B cell (primary cell): ENCODE measurements around the gene GGN. TPM values are rescaled to one million over a fixed set of nuclear protein-coding genes. Genes with fewer than 3 reads are reported as not detected.
"Not testable (repeated sequence)": the region's sequence is repeated elsewhere in the genome, so short reads cannot be mapped to it uniquely, and the experiment has no call there.

Source experiments
- ATAC-seq: fragments of 200-7000 bp; cut with Tn5 transposase; one replicate; pipeline ENCODE4 v1.10.0; 2021; ENCODE audit warnings: low read depth, mild to moderate bottlenecking, moderate number of reproducible peaks, moderate library complexity
- CTCF ChIA-PET: fragments of 350-600 bp; sonication (Branson Sonifier 250); formaldehyde crosslinking; loops from one replicate; lab custom pipeline; 2021; ENCODE audit warnings: antibody characterized with exemption, inconsistent platforms; lab: Charles Lee
- POLR2A ChIA-PET: fragments of 350-600 bp; sonication (Branson Sonifier 250); formaldehyde crosslinking; loops from one replicate; lab custom pipeline; 2021; ENCODE audit warnings: antibody characterized with exemption; lab: Charles Lee
- DNase-seq: peaks from one replicate; pipeline ENCODE4 v3.0.0; 2013
- H2AFZ ChIP-seq: 2 replicates; pipeline ENCODE4 v1.6.1; 2012; ENCODE audit warnings: mild to moderate bottlenecking, low read depth, low read length; ENCODE audit not compliant: insufficient read depth, poor library complexity, severe bottlenecking
- H3K27ac ChIP-seq, 2 donors: 1 replicate in 1 of 2; 2 replicates in 1 of 2; pipeline ENCODE4 v1.5.1; 2012 to 2013; ENCODE audit warnings: low read length in 2 of 2, mild to moderate bottlenecking in 2 of 2, moderate library complexity in 1 of 2
- H3K27me3 ChIP-seq, 4 experiments: fragments of 200-600 bp in 1 of 4; sonication (generic) in 1 of 4; replicated peaks in 1 of 4; 1 replicate in 2 of 4; 2 replicates in 2 of 4; pipeline versions ENCODE4 v1.6.1 to v1.7.0; 2013 to 2016; ENCODE audit warnings: low read length in 3 of 4, mild to moderate bottlenecking in 2 of 4, mixed read lengths in 1 of 4, moderate library complexity in 1 of 4; ENCODE audit not compliant: insufficient read depth in 4 of 4, control insufficient read depth in 3 of 4; ENCODE audit errors: control extremely low read depth in 1 of 4
- H3K36me3 ChIP-seq, 2 experiments: replicated peaks in 1 of 2; 1 replicate in 1 of 2; 2 replicates in 1 of 2; pipeline versions ENCODE4 v1.6.1 to v1.7.1; 2013; ENCODE audit warnings: low read length in 1 of 2; ENCODE audit not compliant: insufficient read depth in 2 of 2, control insufficient read depth in 1 of 2; ENCODE audit errors: control extremely low read depth in 1 of 2, extremely low read depth in 1 of 2
- H3K4me1 ChIP-seq, 2 donors: fragments of 200-600 bp in 1 of 2; sonication (generic) in 1 of 2; 1 replicate in 1 of 2; 2 replicates in 1 of 2; pipeline versions ENCODE4 v1.5.1 to v1.6.1; 2013 to 2017; ENCODE audit warnings: low read length in 2 of 2; ENCODE audit not compliant: control insufficient read depth in 2 of 2, insufficient read depth in 2 of 2
- H3K4me2 ChIP-seq: replicated peaks from 2 replicates; pipeline ENCODE3; 2012; ENCODE audit warnings: mild to moderate bottlenecking, low read depth, low read length; ENCODE audit not compliant: poor library complexity, severe bottlenecking
- H3K4me3 ChIP-seq, 5 experiments: fragments of 200-600 bp in 1 of 5; sonication (generic) in 1 of 5; 1 replicate in 3 of 5; 2 replicates in 2 of 5; pipeline versions ENCODE4 v1.5.1 to v1.7.0; 2011 to 2016; ENCODE audit warnings: low read length in 4 of 5, mild to moderate bottlenecking in 4 of 5, low read depth in 2 of 5, control low read depth in 1 of 5, moderate library complexity in 1 of 5; ENCODE audit not compliant: insufficient read depth in 1 of 5; ENCODE audit errors: control extremely low read depth in 1 of 5, extremely low read depth in 1 of 5
- H3K79me2 ChIP-seq: fragments of 200-600 bp; sonication (generic); one replicate; pipeline ENCODE4 v1.6.0; 2016; ENCODE audit warnings: low read length; ENCODE audit not compliant: control insufficient read depth, insufficient read depth
- H3K9ac ChIP-seq: fragments of 200-600 bp; sonication (generic); 2 replicates; pipeline ENCODE4 v1.6.1; 2017; ENCODE audit warnings: mild to moderate bottlenecking, low read length, moderate library complexity
- H3K9me3 ChIP-seq, 3 donors: one replicate each; pipeline versions ENCODE4 v1.6.1 to v1.7.1; 2013; ENCODE audit warnings: low read length in 2 of 3; ENCODE audit not compliant: control insufficient read depth in 2 of 3, insufficient read depth in 1 of 3; ENCODE audit errors: control extremely low read depth in 1 of 3
- H4K20me1 ChIP-seq: 2 replicates; pipeline ENCODE4 v1.6.0; 2012; ENCODE audit warnings: mild to moderate bottlenecking, low read length; ENCODE audit not compliant: insufficient read depth, control insufficient read depth, poor library complexity, severe bottlenecking
- H3K27ac Mint-ChIP-seq: one replicate; pipeline ENCODE4 v1.8.0; 2021; ENCODE audit warnings: mixed read lengths
- H3K27me3 Mint-ChIP-seq: one replicate; pipeline ENCODE4 v1.8.0; 2021; ENCODE audit warnings: mixed read lengths
- H3K4me1 Mint-ChIP-seq: one replicate; pipeline ENCODE4 v1.8.0; 2021; ENCODE audit warnings: mixed read lengths
- H3K4me3 Mint-ChIP-seq: one replicate; pipeline ENCODE4 v1.8.0; 2021; ENCODE audit warnings: mixed read lengths
- H3K9me3 Mint-ChIP-seq: one replicate; pipeline ENCODE4 v1.8.0; 2022; ENCODE audit warnings: mixed read lengths; ENCODE audit not compliant: insufficient read depth
- EZH2 ChIP-seq: IDR thresholded peaks from 2 replicates; pipeline ENCODE4 v1.6.1; 2012; ENCODE audit warnings: borderline replicate concordance, low read depth, mild to moderate bottlenecking, moderate library complexity, low read length; ENCODE audit not compliant: insufficient read depth, poor library complexity, severe bottlenecking
- WGBS: methylation state at CpG from one replicate; pipeline ENCODE4 v1.1.5; 2013; ENCODE audit warnings: missing lambda C conversion rate; ENCODE audit not compliant: insufficient coverage; 5-methylcytosine and 5-hydroxymethylcytosine counted together
- intact Hi-C: fragments of 100-400 bp; cut with micrococcal nuclease; formaldehyde crosslinking; loops from one replicate; pipeline ENCODE4 v1.10.0; 2022
- polyA plus RNA-seq: library from polyadenylated mRNA; depleted of rRNA; stranded (reverse); fragments of >200 nt; gene quantifications from 2 replicates; pipeline ENCODE4 v1.2.3, GENCODE V29; 2012
- total RNA-seq, 2 donors: library from RNA; stranded (reverse); fragments of 120-200 nt in 1 of 2; gene quantifications; 1 replicate in 1 of 2; 2 replicates in 1 of 2; pipeline versions ENCODE4 v1.2.3 to v1.2.4, GENCODE V29; 2013 to 2022
- TF ChIP-seq, protein P1 (sequence below): fragments of 200-600 bp; IDR thresholded peaks from one replicate; pipeline ENCODE4 v1.8.0; 2022; ENCODE audit warnings: antibody characterized with exemption, mild to moderate bottlenecking

The GGN gene
- total and polyA plus RNA-seq, 2 donors (not counting 1 experiment from before 2014, with no cell fraction given), result 0.34 TPM; not detected in 1

DNA sequence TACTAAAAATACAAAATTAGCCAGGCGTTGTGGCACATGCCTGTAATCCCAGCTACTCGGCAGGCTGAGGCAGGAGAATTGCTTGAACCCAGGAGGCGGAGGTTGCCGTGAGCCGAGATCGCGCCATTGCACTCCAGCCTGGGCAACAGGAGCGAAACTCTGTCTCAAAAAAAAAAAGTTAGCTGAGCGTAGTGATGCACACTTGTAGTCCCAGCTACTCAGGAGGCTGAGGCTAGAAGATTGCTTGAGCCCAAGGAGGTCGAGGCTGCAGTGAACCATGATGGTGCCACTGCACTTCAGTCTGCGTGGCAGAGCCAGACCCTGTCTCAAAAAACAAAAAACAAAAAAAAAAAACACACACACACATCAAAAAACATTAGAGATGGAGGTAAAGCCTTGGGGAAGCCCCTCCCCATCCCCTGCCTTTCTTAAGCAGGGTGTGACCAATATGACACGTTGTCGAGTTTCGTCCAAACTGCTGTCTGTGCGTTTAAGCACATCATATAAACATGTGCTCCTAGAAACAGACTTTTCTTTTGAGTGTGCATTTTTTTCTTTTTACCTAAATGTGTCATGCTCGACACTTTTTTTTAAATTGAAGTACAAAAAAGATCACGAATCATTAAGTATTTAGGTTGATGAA is 39.3 kb upstream of the GGN start:
- H4K20me1 ChIP-seq, H3K9me3 Mint-ChIP-seq, H3K27ac ChIP-seq, ATAC-seq, H3K9me3 ChIP-seq, H3K27ac Mint-ChIP-seq, H3K79me2 ChIP-seq, H3K27me3 ChIP-seq, H3K9ac ChIP-seq, H3K36me3 ChIP-seq, intact Hi-C loops, H3K4me3 ChIP-seq, H2AFZ ChIP-seq, POLR2A ChIA-PET, H3K4me2 ChIP-seq: not testable (repeated sequence)
- CTCF ChIA-PET, result interaction anchor here (1.1 kb wide), 1 partner anchor 23 kb away, joined by 3 read pairs; no protein-coding TSS in a partner anchor
- WGBS, result 54% methylated on average over 9 of the region's 17 CpGs
- H3K4me1 Mint-ChIP-seq, result peaks cover 26% of the 10 kb centered on the region
- H3K4me3 Mint-ChIP-seq, result peak overlapping the region; percentile 64
- H3K4me1 ChIP-seq, result peaks cover 15 to 22% of the 10 kb centered on the region in 2 donors
- peaks cover 13% of the 10 kb centered on the region for H3K27me3 Mint-ChIP-seq
- peak; percentile 43 for DNase-seq

DNA sequence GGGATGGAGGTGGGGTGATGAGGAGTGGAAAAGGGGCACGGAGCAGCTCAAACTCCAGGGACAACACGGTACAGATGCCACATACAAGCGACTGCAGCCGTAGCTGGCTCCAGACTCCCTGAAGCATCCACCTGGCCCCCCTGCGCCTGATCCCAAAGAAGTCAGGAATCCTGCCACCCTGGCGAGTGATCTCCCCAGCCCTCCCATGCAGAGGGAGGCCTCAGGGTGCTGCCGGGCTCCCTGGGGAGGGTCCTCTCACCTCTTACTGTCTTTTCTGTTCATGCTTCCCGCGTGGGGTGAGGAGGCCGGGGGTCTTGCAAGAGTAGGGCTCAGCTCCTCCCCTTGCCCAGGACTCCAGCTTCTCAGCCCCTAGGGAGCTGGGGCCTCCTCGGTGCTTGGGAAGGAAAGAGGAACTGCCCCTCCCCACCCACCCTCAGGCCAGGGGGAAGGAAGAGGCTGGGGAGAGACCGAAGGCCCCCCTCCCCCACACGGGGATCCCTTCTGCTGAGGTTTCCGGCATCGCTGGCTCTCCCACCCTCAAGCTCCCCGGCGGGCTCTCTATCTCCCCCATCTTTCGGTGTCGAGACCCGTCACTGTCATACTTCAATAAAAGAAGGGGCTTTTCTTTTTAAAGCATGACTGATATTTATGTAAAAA is 38.1 kb upstream of the GGN start, which contains the start of gene RASGRP4:
TSS of gene RASGRP4 (minus strand) at position 410 of the 657 bp plus-strand sequence. CDS start at position 282, 128 bp downstream.
- Histone ChIP-seq H3K27ac (no peak within 1 kb of the TSS), H3K79me2 (no peaks in the 10 kb centered on the region), H3K9me3 (no peaks in the 10 kb centered on the region), H2AFZ (peak within 1 kb of the TSS; percentile 56), H3K4me3 (peak within 1 kb of the TSS in 2 of 5 experiments; percentile 15 to 38), H3K27me3 (peaks cover 0 to 2% (median 0%) of the 10 kb centered on the region in 4 experiments), H3K4me1 (peaks cover 15 to 22% of the 10 kb centered on the region in 2 donors), H3K9ac (no peak within 1 kb of the TSS), H3K36me3 (no peaks in the 10 kb centered on the region), H4K20me1 (no peaks in the 10 kb centered on the region), H3K4me2 (peak within 1 kb of the TSS; percentile 61)
- H3K27ac Mint-ChIP-seq, result no peak within 1 kb of the TSS
- TF ChIP-seq, protein P1, sequence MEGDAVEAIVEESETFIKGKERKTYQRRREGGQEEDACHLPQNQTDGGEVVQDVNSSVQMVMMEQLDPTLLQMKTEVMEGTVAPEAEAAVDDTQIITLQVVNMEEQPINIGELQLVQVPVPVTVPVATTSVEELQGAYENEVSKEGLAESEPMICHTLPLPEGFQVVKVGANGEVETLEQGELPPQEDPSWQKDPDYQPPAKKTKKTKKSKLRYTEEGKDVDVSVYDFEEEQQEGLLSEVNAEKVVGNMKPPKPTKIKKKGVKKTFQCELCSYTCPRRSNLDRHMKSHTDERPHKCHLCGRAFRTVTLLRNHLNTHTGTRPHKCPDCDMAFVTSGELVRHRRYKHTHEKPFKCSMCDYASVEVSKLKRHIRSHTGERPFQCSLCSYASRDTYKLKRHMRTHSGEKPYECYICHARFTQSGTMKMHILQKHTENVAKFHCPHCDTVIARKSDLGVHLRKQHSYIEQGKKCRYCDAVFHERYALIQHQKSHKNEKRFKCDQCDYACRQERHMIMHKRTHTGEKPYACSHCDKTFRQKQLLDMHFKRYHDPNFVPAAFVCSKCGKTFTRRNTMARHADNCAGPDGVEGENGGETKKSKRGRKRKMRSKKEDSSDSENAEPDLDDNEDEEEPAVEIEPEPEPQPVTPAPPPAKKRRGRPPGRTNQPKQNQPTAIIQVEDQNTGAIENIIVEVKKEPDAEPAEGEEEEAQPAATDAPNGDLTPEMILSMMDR, result no peak
- no peak for TF ChIP-seq EZH2
- POLR2A ChIA-PET, result interaction anchor here (0.6 kb wide), 1 partner anchor 507 kb away, joined by 3 read pairs; no protein-coding TSS in a partner anchor
- intact Hi-C loops, result no loop called here
- peak within 1 kb of the TSS; percentile 64 for H3K4me3 Mint-ChIP-seq
- CTCF ChIA-PET, result interaction anchor here (0.5 to 1.1 kb wide), 2 partner anchors 23 to 208 kb away, joined by 3 read pairs; partner anchors contain the start of gene FAM98C
- peaks cover 26% of the 10 kb centered on the region for H3K4me1 Mint-ChIP-seq
- H3K9me3 Mint-ChIP-seq, result no peaks in the 10 kb centered on the region
- peak; percentile 71 for ATAC-seq
- WGBS, result 28% methylated on average over 4 of the region's 20 CpGs
- H3K27me3 Mint-ChIP-seq, result peaks cover 13% of the 10 kb centered on the region
- DNase-seq, result peak; percentile 73
